B cell (primary cell): ENCODE results near the gene HIF3A.

Experiments used
- EZH2 ChIP-seq: IDR thresholded peaks from 2 replicates; pipeline ENCODE4 v1.6.1; 2012; ENCODE audit warnings: borderline replicate concordance, low read depth, mild to moderate bottlenecking, moderate library complexity, low read length; ENCODE audit not compliant: insufficient read depth, poor library complexity, severe bottlenecking
- TF ChIP-seq, protein P1 (sequence below): fragments of 200-600 bp; IDR thresholded peaks from one replicate; pipeline ENCODE4 v1.8.0; 2022; ENCODE audit warnings: antibody characterized with exemption, mild to moderate bottlenecking

DNA sequence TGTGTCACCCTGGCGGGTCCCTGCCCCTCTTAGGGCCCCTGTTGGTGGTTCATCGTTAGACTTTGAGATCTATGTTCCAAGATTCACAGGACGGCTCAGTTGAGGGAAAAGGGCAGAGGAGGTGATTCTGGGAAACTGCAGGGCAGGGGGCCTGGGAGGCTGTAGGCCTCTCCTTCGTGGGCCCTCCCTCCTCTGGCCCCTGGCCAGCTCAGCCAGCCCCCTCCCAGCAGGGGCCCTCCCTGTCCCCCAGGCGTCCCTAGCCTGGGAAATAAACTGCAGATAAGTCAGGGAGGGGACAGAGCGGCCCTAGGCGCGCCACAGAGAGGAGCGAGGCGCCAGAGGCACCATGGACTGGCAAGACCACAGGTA, 6.5 kb downstream of the HIF3A start:
- no peak for TF ChIP-seq EZH2
- TF ChIP-seq, protein P1, sequence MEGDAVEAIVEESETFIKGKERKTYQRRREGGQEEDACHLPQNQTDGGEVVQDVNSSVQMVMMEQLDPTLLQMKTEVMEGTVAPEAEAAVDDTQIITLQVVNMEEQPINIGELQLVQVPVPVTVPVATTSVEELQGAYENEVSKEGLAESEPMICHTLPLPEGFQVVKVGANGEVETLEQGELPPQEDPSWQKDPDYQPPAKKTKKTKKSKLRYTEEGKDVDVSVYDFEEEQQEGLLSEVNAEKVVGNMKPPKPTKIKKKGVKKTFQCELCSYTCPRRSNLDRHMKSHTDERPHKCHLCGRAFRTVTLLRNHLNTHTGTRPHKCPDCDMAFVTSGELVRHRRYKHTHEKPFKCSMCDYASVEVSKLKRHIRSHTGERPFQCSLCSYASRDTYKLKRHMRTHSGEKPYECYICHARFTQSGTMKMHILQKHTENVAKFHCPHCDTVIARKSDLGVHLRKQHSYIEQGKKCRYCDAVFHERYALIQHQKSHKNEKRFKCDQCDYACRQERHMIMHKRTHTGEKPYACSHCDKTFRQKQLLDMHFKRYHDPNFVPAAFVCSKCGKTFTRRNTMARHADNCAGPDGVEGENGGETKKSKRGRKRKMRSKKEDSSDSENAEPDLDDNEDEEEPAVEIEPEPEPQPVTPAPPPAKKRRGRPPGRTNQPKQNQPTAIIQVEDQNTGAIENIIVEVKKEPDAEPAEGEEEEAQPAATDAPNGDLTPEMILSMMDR, result no peak
